H1 (cell line): Measurements from ENCODE around the gene KIAA0930. TPM values are rescaled to one million over a fixed set of nuclear protein-coding genes. Genes with fewer than 3 reads are reported as not detected.

Experiments
- CTCF ChIA-PET: fragments of 300-600 bp; sonication (Branson Sonifier 250); formaldehyde crosslinking; loops from one replicate; lab custom pipeline; 2021; ENCODE audit not compliant: partially characterized antibody; lab: Charles Lee
- POLR2A ChIA-PET: fragments of 300-600 bp; sonication (Branson Sonifier 250); formaldehyde crosslinking; loops from one replicate; lab custom pipeline; 2021; ENCODE audit warnings: inconsistent platforms; ENCODE audit not compliant: partially characterized antibody; lab: Charles Lee
- DNase-seq, 2 experiments: peaks; one replicate each; pipeline versions ENCODE4 v3.0.0 to v3.0.0-alpha.2; 2010 to 2022; ENCODE audit warnings: low spot score in 2 of 2, low read depth in 1 of 2, mixed read lengths in 1 of 2
- FAIRE-seq: peaks from 2 replicates; lab custom pipeline; 2011; peaks lifted over from hg19 to GRCh38; lab: Jason Lieb, UNC
- H2AFZ ChIP-seq: 2 replicates; pipeline ENCODE4 v1.8.1; 2012; ENCODE audit warnings: low read length, inconsistent platforms
- H2AK5ac ChIP-seq: 2 replicates; pipeline ENCODE4 v1.6.1; 2013; ENCODE audit warnings: low read depth, low read length
- H2BK120ac ChIP-seq: replicated peaks from 2 replicates; pipeline ENCODE3; 2013; ENCODE audit warnings: low read depth, low read length, inconsistent platforms
- H2BK12ac ChIP-seq: 2 replicates; pipeline ENCODE4 v1.6.1; 2013; ENCODE audit warnings: low read depth, low read length
- H2BK15ac ChIP-seq: 2 replicates; pipeline ENCODE4 v1.6.1; 2013; ENCODE audit warnings: low read length
- H2BK20ac ChIP-seq: 2 replicates; pipeline ENCODE4 v1.6.1; 2013; ENCODE audit warnings: low read length
- H2BK5ac ChIP-seq: 2 replicates; pipeline ENCODE4 v1.6.1; 2013; ENCODE audit warnings: low read depth, low read length
- H3K14ac ChIP-seq: 2 replicates; pipeline ENCODE4 v1.6.1; 2013; ENCODE audit warnings: inconsistent platforms; ENCODE audit not compliant: insufficient read length
- H3K18ac ChIP-seq: 2 replicates; pipeline ENCODE4 v1.6.1; 2013; ENCODE audit warnings: low read length; ENCODE audit errors: extremely low read depth
- H3K23ac ChIP-seq: 2 replicates; pipeline ENCODE4 v1.6.1; 2013; ENCODE audit warnings: inconsistent platforms; ENCODE audit not compliant: insufficient read length
- H3K23me2 ChIP-seq: 2 replicates; pipeline ENCODE4 v1.6.1; 2013; ENCODE audit warnings: low read depth, low read length
- H3K27ac ChIP-seq: 2 replicates; pipeline ENCODE4 v1.6.1; 2011; ENCODE audit warnings: low read depth, low read length, inconsistent platforms
- H3K27me3 ChIP-seq, 4 experiments: replicated peaks in 1 of 4; 1 replicate in 1 of 4; 2 replicates in 3 of 4; pipeline versions ENCODE4 v1.6.1 to v1.8.1; 2011 to 2013; ENCODE audit warnings: low read length in 3 of 4, mild to moderate bottlenecking in 3 of 4, inconsistent platforms in 2 of 4, mixed read lengths in 2 of 4, moderate library complexity in 1 of 4; ENCODE audit not compliant: control insufficient read depth in 3 of 4, insufficient read depth in 3 of 4; ENCODE audit errors: extremely low read depth in 1 of 4
- H3K36me3 ChIP-seq, 4 experiments: 2 replicates each; pipeline versions ENCODE4 v1.6.1 to v1.8.1; 2011 to 2013; ENCODE audit warnings: mild to moderate bottlenecking in 4 of 4, low read length in 3 of 4, moderate library complexity in 2 of 4, control low read depth in 1 of 4, inconsistent platforms in 1 of 4; ENCODE audit not compliant: insufficient read depth in 4 of 4, control insufficient read depth in 2 of 4
- H3K4ac ChIP-seq: replicated peaks from 2 replicates; pipeline ENCODE3; 2013; ENCODE audit warnings: low read length, low read depth, mixed read lengths, inconsistent platforms; ENCODE audit not compliant: insufficient read length
- H3K4me1 ChIP-seq, 4 experiments: replicated peaks in 1 of 4; 1 replicate in 1 of 4; 2 replicates in 3 of 4; pipeline versions ENCODE4 v1.6.1 to v1.8.1; 2011 to 2013; ENCODE audit warnings: low read length in 3 of 4, inconsistent platforms in 2 of 4, mixed read lengths in 1 of 4; ENCODE audit not compliant: insufficient read depth in 4 of 4, control insufficient read depth in 3 of 4
- H3K4me2 ChIP-seq, 2 experiments: 2 replicates each; pipeline versions ENCODE4 v1.6.1 to v1.8.1; 2011 to 2013; ENCODE audit warnings: low read depth in 2 of 2, low read length in 2 of 2, control low read depth in 1 of 2, inconsistent platforms in 1 of 2, mild to moderate bottlenecking in 1 of 2; ENCODE audit not compliant: insufficient read depth in 1 of 2
- H3K4me3 ChIP-seq, 4 experiments: fragments of 200-600, 300-600 bp in 1 of 4; sonication (generic), shearing (Covaris generic), sonication (Bioruptor Twin) in 1 of 4; 2 replicates each; pipeline versions ENCODE4 v1.5.1 to v1.8.1; 2011 to 2016; ENCODE audit warnings: low read length in 4 of 4, low read depth in 3 of 4, control low read depth in 2 of 4, inconsistent platforms in 2 of 4, mild to moderate bottlenecking in 2 of 4, mixed read lengths in 1 of 4, moderate library complexity in 1 of 4; ENCODE audit not compliant: insufficient read depth in 2 of 4; ENCODE audit errors: extremely low read depth in 1 of 4
- H3K56ac ChIP-seq: replicated peaks from 2 replicates; pipeline ENCODE3; 2013; ENCODE audit warnings: low read depth, mild to moderate bottlenecking, mixed read lengths, low read length, inconsistent platforms; ENCODE audit not compliant: insufficient read length
- H3K79me1 ChIP-seq: 2 replicates; pipeline ENCODE4 v1.6.1; 2013; ENCODE audit warnings: low read depth, low read length, control low read depth
- H3K79me2 ChIP-seq, 2 experiments: 2 replicates each; pipeline versions ENCODE4 v1.6.1 to v1.8.1; 2012 to 2013; ENCODE audit warnings: low read length in 2 of 2, mild to moderate bottlenecking in 2 of 2, inconsistent platforms in 1 of 2; ENCODE audit not compliant: insufficient read depth in 2 of 2, control insufficient read depth in 1 of 2
- H3K9ac ChIP-seq, 4 experiments: replicated peaks in 1 of 4; 1 replicate in 1 of 4; 2 replicates in 3 of 4; pipeline versions ENCODE4 v1.6.1 to v1.8.1; 2011 to 2013; ENCODE audit warnings: low read depth in 3 of 4, low read length in 3 of 4, control low read depth in 2 of 4, mild to moderate bottlenecking in 2 of 4, moderate library complexity in 2 of 4, inconsistent platforms in 1 of 4; ENCODE audit errors: extremely low read depth in 1 of 4
- H3K9me3 ChIP-seq, 2 experiments: 2 replicates each; pipeline versions ENCODE4 v1.6.1 to v1.8.1; 2012 to 2013; ENCODE audit warnings: mild to moderate bottlenecking in 2 of 2, moderate library complexity in 2 of 2, control low read depth in 1 of 2, inconsistent platforms in 1 of 2, low read depth in 1 of 2, low read length in 1 of 2, mixed read lengths in 1 of 2; ENCODE audit not compliant: insufficient read depth in 2 of 2
- H4K20me1 ChIP-seq, 2 experiments: replicated peaks in 1 of 2; 2 replicates each; pipeline versions ENCODE3 to v1.8.1; 2011 to 2013; ENCODE audit warnings: inconsistent platforms in 2 of 2, low read length in 2 of 2, mild to moderate bottlenecking in 1 of 2; ENCODE audit not compliant: insufficient read depth in 2 of 2, control insufficient read depth in 1 of 2
- H4K5ac ChIP-seq: 2 replicates; pipeline ENCODE4 v1.6.1; 2013; ENCODE audit warnings: low read length, low read depth, mixed read lengths, inconsistent platforms; ENCODE audit not compliant: insufficient read length
- H4K8ac ChIP-seq: 2 replicates; pipeline ENCODE4 v1.8.0; 2013; ENCODE audit warnings: mild to moderate bottlenecking, moderate library complexity, low read length, inconsistent platforms; ENCODE audit not compliant: insufficient read depth; ENCODE audit errors: extremely low read depth
- H4K91ac ChIP-seq: replicated peaks from 2 replicates; pipeline ENCODE3; 2013; ENCODE audit warnings: low read length, mixed read lengths, inconsistent platforms; ENCODE audit not compliant: insufficient read length
- ASH2L ChIP-seq: fragments of 200-600, 300-600 bp; sonication (generic); IDR thresholded peaks from one replicate; pipeline ENCODE4 v1.7.1; 2017; ENCODE audit warnings: low read length
- BCL11A ChIP-seq, 2 experiments: IDR thresholded peaks; one replicate each; pipeline ENCODE4 v1.6.1; 2011; ENCODE audit warnings: low read depth in 2 of 2, low read length in 2 of 2, mild to moderate bottlenecking in 2 of 2
- BRCA1 ChIP-seq: IDR thresholded peaks from 2 replicates; pipeline ENCODE4 v1.6.1; 2012; ENCODE audit warnings: low read depth, low read length, improper control_type of control experiment
- CBX5 ChIP-seq: fragments of 300-800, 300-1000 bp; sonication (generic); IDR thresholded peaks from 2 replicates; pipeline ENCODE4 v1.7.1; 2016; ENCODE audit warnings: antibody characterized with exemption, low read length, low read depth
- EGR1 ChIP-seq: IDR thresholded peaks from 2 replicates; pipeline ENCODE4 v1.6.1; 2011; ENCODE audit warnings: low read depth, low read length, borderline replicate concordance
- HDAC6 ChIP-seq: IDR thresholded peaks from one replicate; pipeline ENCODE4 v1.7.1; 2012; ENCODE audit warnings: low read depth, mild to moderate bottlenecking, inconsistent platforms, low read length, moderate library complexity
- KDM1A ChIP-seq: fragments of 200-600, 300-600 bp; sonication (generic); IDR thresholded peaks from 2 replicates; pipeline ENCODE4 v1.7.1; 2016; ENCODE audit warnings: mild to moderate bottlenecking, low read length, borderline replicate concordance
- PHF8 ChIP-seq: fragments of 200-600 bp; sonication (generic); conservative IDR thresholded peaks from 2 replicates; pipeline ENCODE4 v1.7.1; 2012; ENCODE audit warnings: low read depth, mild to moderate bottlenecking, inconsistent platforms, low read length, moderate library complexity
- RBBP5 ChIP-seq: IDR thresholded peaks from 2 replicates; pipeline ENCODE4 v1.7.1; 2012; ENCODE audit warnings: low read depth, mild to moderate bottlenecking, inconsistent platforms, low read length, moderate library complexity, borderline replicate concordance
- SRF ChIP-seq: IDR thresholded peaks from 2 replicates; pipeline ENCODE4 v1.6.1; 2011; ENCODE audit warnings: mild to moderate bottlenecking, low read depth, low read length, moderate library complexity
- SUZ12 ChIP-seq: fragments of 200-600 bp; sonication (generic); IDR thresholded peaks from 2 replicates; pipeline ENCODE4 v1.6.1; 2012; ENCODE audit warnings: mild to moderate bottlenecking, inconsistent platforms, low read length, moderate library complexity, mixed read lengths
- YY1 ChIP-seq: IDR thresholded peaks from 2 replicates; pipeline ENCODE4 v1.6.1; 2011; ENCODE audit warnings: low read depth, mild to moderate bottlenecking, low read length
- WGBS, 2 experiments: shearing (Covaris generic) in 1 of 2; methylation state at CpG; one replicate each; pipeline versions ENCODE4 v1.1.6 to v1.1.7; 2013 to 2015; ENCODE audit warnings: low lambda C conversion rate in 2 of 2, mixed read lengths in 2 of 2, inconsistent platforms in 1 of 2, low coverage in 1 of 2, missing lambda C conversion rate in 1 of 2; ENCODE audit not compliant: insufficient replicate concordance in 2 of 2, insufficient coverage in 1 of 2, insufficient read length in 1 of 2; ENCODE audit errors: extremely low coverage in 1 of 2, missing lambda C conversion rate in 1 of 2; 5-methylcytosine and 5-hydroxymethylcytosine counted together
- polyA plus RNA-seq, 7 experiments: library from polyadenylated mRNA; depleted of rRNA in 3 of 7; stranded (reverse) in 5 of 7; unstranded in 2 of 7; fragments of >200 nt in 5 of 7; fragments of 200-250 nt in 2 of 7; gene quantifications; 1 replicate in 5 of 7; 2 replicates in 1 of 7; 4 replicates in 1 of 7; pipeline versions ENCODE4 v1.2.1 to v1.2.3, GENCODE V29; 2011 to 2013; ENCODE audit warnings: missing spikeins in 2 of 7, mixed read lengths in 2 of 7
- total RNA-seq: library from RNA; stranded (reverse); fragmentation: NEBNext Ultra II Directional; extraction: Animal tissue kit (Norgen Biotek cat#: 25700); gene quantifications from 2 replicates; pipeline ENCODE4 v1.2.1, GENCODE V29; 2021
- TF ChIP-seq, protein P1 (sequence below): IDR thresholded peaks from 2 replicates; pipeline ENCODE4 v1.6.1; 2012; ENCODE audit warnings: inconsistent platforms
- TF ChIP-seq, protein P2 (sequence below): IDR thresholded peaks from 2 replicates; pipeline ENCODE4 v1.6.1; 2012; ENCODE audit warnings: inconsistent platforms

Gene KIAA0930
- total and polyA plus RNA-seq, 2 of the 8 experiments (the other 6 are each of a cell fraction or from before 2014, with no cell fraction given) = 61.9 to 66.1 TPM

DNA sequence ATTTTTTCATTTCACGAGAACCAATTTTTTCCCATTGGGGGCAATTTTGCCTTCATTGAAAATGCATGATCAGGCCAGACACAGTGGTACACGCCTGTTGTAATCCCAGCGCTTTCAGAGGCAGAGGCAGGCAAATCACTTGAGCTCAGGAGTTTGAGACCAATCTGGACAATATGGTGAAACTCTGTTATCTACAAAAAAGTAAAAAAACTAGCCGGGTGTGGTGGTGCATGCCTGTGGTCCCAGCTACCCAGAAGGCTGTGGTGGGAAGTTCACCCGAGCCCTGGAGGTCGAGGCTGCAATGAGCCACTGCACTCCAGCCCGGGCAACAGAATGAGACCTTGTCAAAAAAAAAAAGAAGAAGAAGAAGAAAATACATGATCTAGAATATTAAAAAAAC lies 24.8 kb upstream of the KIAA0930 start:
- H2AFZ ChIP-seq = no peak overlapping the region
- no peaks in the 10 kb centered on the region for H4K20me1 ChIP-seq
- H3K23me2 ChIP-seq = peaks cover 9% of the 10 kb centered on the region; the same call in 1 of the 2 replicates
- no peak overlapping the region for H2BK5ac ChIP-seq
- H2BK20ac ChIP-seq = no peak overlapping the region
- no peak overlapping the region for H3K56ac ChIP-seq
- WGBS, 2 experiments = 75% methylated on average over 7 of the region's 7 CpGs; no CpG with 5 or more reads in 1 of the 2 experiments
- H3K27ac ChIP-seq = no peak overlapping the region
- no peak overlapping the region for H4K91ac ChIP-seq
- H3K36me3 ChIP-seq = no peaks in the 10 kb centered on the region
- no peak overlapping the region for H3K18ac ChIP-seq
- H3K4ac ChIP-seq = no peak overlapping the region
- no peak overlapping the region for H4K8ac ChIP-seq
- no peak for FAIRE-seq
- no peak overlapping the region for H3K4me2 ChIP-seq
- no peaks in the 10 kb centered on the region for H3K9me3 ChIP-seq
- POLR2A ChIA-PET = no interaction called here
- no peak overlapping the region for H3K23ac ChIP-seq
- CTCF ChIA-PET = interaction anchor here (0.7 to 2.1 kb wide), 4 partner anchors 10 to 89 kb away, joined by 3 to 6 read pairs (median 5); no protein-coding TSS in a partner anchor
- H3K9ac ChIP-seq = no peak overlapping the region
- H4K5ac ChIP-seq = no peak overlapping the region
- H3K79me1 ChIP-seq = no peaks in the 10 kb centered on the region
- H3K4me3 ChIP-seq = no peak overlapping the region
- no peak overlapping the region for H2AK5ac ChIP-seq
- peak overlapping the region; percentile 43 for H2BK120ac ChIP-seq
- no peak overlapping the region for H3K14ac ChIP-seq
- peaks cover 5 to 10% (median 8%) of the 10 kb centered on the region in 4 experiments; a peak in 6 of 7 replicates for H3K4me1 ChIP-seq
- peaks cover 0 to 22% (median 14%) of the 10 kb centered on the region in 4 experiments; a peak in 5 of 7 replicates for H3K27me3 ChIP-seq
- no peak overlapping the region for H2BK15ac ChIP-seq
- no peak for DNase-seq
- no peaks in the 10 kb centered on the region for H3K79me2 ChIP-seq
- no peak overlapping the region for H2BK12ac ChIP-seq
- TF ChIP-seq SUZ12 (no peak), YY1 (no peak), CBX5 (no peak), PHF8 (no peak), BRCA1 (no peak), ASH2L (no peak), KDM1A (no peak), RBBP5 (no peak), HDAC6 (no peak), SRF (no peak), BCL11A (IDR thresholded peaks at IDR 0.05; ENCODE audit: low read depth in 2 of 2, low read length in 2 of 2) (no peak), EGR1 (no peak)
- TF ChIP-seq, protein P1, sequence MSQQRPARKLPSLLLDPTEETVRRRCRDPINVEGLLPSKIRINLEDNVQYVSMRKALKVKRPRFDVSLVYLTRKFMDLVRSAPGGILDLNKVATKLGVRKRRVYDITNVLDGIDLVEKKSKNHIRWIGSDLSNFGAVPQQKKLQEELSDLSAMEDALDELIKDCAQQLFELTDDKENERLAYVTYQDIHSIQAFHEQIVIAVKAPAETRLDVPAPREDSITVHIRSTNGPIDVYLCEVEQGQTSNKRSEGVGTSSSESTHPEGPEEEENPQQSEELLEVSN = no peak
- TF ChIP-seq, protein P2, sequence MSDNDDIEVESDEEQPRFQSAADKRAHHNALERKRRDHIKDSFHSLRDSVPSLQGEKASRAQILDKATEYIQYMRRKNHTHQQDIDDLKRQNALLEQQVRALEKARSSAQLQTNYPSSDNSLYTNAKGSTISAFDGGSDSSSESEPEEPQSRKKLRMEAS = no peak
